B cell (primary cell): Measurements from ENCODE around the gene DDIT4. TPM values are rescaled to one million over a fixed set of nuclear protein-coding genes. Genes with fewer than 3 reads are reported as not detected.
A peak's percentile ranks its signal among the peaks of the same experiment; 100 is the strongest.

ENCODE experiments used
- ATAC-seq: fragments of 200-7000 bp; cut with Tn5 transposase; one replicate; pipeline ENCODE4 v1.10.0; 2021; ENCODE audit warnings: low read depth, mild to moderate bottlenecking, moderate number of reproducible peaks, moderate library complexity
- CTCF ChIA-PET: fragments of 350-600 bp; sonication (Branson Sonifier 250); formaldehyde crosslinking; loops from one replicate; lab custom pipeline; 2021; ENCODE audit warnings: antibody characterized with exemption, inconsistent platforms; lab: Charles Lee
- POLR2A ChIA-PET: fragments of 350-600 bp; sonication (Branson Sonifier 250); formaldehyde crosslinking; loops from one replicate; lab custom pipeline; 2021; ENCODE audit warnings: antibody characterized with exemption; lab: Charles Lee
- DNase-seq: peaks from one replicate; pipeline ENCODE4 v3.0.0; 2013
- H2AFZ ChIP-seq: 2 replicates; pipeline ENCODE4 v1.6.1; 2012; ENCODE audit warnings: mild to moderate bottlenecking, low read depth, low read length; ENCODE audit not compliant: insufficient read depth, poor library complexity, severe bottlenecking
- H3K27ac ChIP-seq, 2 donors: 1 replicate in 1 of 2; 2 replicates in 1 of 2; pipeline ENCODE4 v1.5.1; 2012 to 2013; ENCODE audit warnings: low read length in 2 of 2, mild to moderate bottlenecking in 2 of 2, moderate library complexity in 1 of 2
- H3K27me3 ChIP-seq, 4 experiments: fragments of 200-600 bp in 1 of 4; sonication (generic) in 1 of 4; replicated peaks in 1 of 4; 1 replicate in 2 of 4; 2 replicates in 2 of 4; pipeline versions ENCODE4 v1.6.1 to v1.7.0; 2013 to 2016; ENCODE audit warnings: low read length in 3 of 4, mild to moderate bottlenecking in 2 of 4, mixed read lengths in 1 of 4, moderate library complexity in 1 of 4; ENCODE audit not compliant: insufficient read depth in 4 of 4, control insufficient read depth in 3 of 4; ENCODE audit errors: control extremely low read depth in 1 of 4
- H3K36me3 ChIP-seq, 2 experiments: replicated peaks in 1 of 2; 1 replicate in 1 of 2; 2 replicates in 1 of 2; pipeline versions ENCODE4 v1.6.1 to v1.7.1; 2013; ENCODE audit warnings: low read length in 1 of 2; ENCODE audit not compliant: insufficient read depth in 2 of 2, control insufficient read depth in 1 of 2; ENCODE audit errors: control extremely low read depth in 1 of 2, extremely low read depth in 1 of 2
- H3K4me1 ChIP-seq, 2 donors: fragments of 200-600 bp in 1 of 2; sonication (generic) in 1 of 2; 1 replicate in 1 of 2; 2 replicates in 1 of 2; pipeline versions ENCODE4 v1.5.1 to v1.6.1; 2013 to 2017; ENCODE audit warnings: low read length in 2 of 2; ENCODE audit not compliant: control insufficient read depth in 2 of 2, insufficient read depth in 2 of 2
- H3K4me2 ChIP-seq: replicated peaks from 2 replicates; pipeline ENCODE3; 2012; ENCODE audit warnings: mild to moderate bottlenecking, low read depth, low read length; ENCODE audit not compliant: poor library complexity, severe bottlenecking
- H3K4me3 ChIP-seq, 5 experiments: fragments of 200-600 bp in 1 of 5; sonication (generic) in 1 of 5; 1 replicate in 3 of 5; 2 replicates in 2 of 5; pipeline versions ENCODE4 v1.5.1 to v1.7.0; 2011 to 2016; ENCODE audit warnings: low read length in 4 of 5, mild to moderate bottlenecking in 4 of 5, low read depth in 2 of 5, control low read depth in 1 of 5, moderate library complexity in 1 of 5; ENCODE audit not compliant: insufficient read depth in 1 of 5; ENCODE audit errors: control extremely low read depth in 1 of 5, extremely low read depth in 1 of 5
- H3K79me2 ChIP-seq: fragments of 200-600 bp; sonication (generic); one replicate; pipeline ENCODE4 v1.6.0; 2016; ENCODE audit warnings: low read length; ENCODE audit not compliant: control insufficient read depth, insufficient read depth
- H3K9ac ChIP-seq: fragments of 200-600 bp; sonication (generic); 2 replicates; pipeline ENCODE4 v1.6.1; 2017; ENCODE audit warnings: mild to moderate bottlenecking, low read length, moderate library complexity
- H3K9me3 ChIP-seq, 3 donors: one replicate each; pipeline versions ENCODE4 v1.6.1 to v1.7.1; 2013; ENCODE audit warnings: low read length in 2 of 3; ENCODE audit not compliant: control insufficient read depth in 2 of 3, insufficient read depth in 1 of 3; ENCODE audit errors: control extremely low read depth in 1 of 3
- H4K20me1 ChIP-seq: 2 replicates; pipeline ENCODE4 v1.6.0; 2012; ENCODE audit warnings: mild to moderate bottlenecking, low read length; ENCODE audit not compliant: insufficient read depth, control insufficient read depth, poor library complexity, severe bottlenecking
- H3K27ac Mint-ChIP-seq: one replicate; pipeline ENCODE4 v1.8.0; 2021; ENCODE audit warnings: mixed read lengths
- H3K27me3 Mint-ChIP-seq: one replicate; pipeline ENCODE4 v1.8.0; 2021; ENCODE audit warnings: mixed read lengths
- H3K4me1 Mint-ChIP-seq: one replicate; pipeline ENCODE4 v1.8.0; 2021; ENCODE audit warnings: mixed read lengths
- H3K4me3 Mint-ChIP-seq: one replicate; pipeline ENCODE4 v1.8.0; 2021; ENCODE audit warnings: mixed read lengths
- H3K9me3 Mint-ChIP-seq: one replicate; pipeline ENCODE4 v1.8.0; 2022; ENCODE audit warnings: mixed read lengths; ENCODE audit not compliant: insufficient read depth
- EZH2 ChIP-seq: IDR thresholded peaks from 2 replicates; pipeline ENCODE4 v1.6.1; 2012; ENCODE audit warnings: borderline replicate concordance, low read depth, mild to moderate bottlenecking, moderate library complexity, low read length; ENCODE audit not compliant: insufficient read depth, poor library complexity, severe bottlenecking
- WGBS: methylation state at CpG from one replicate; pipeline ENCODE4 v1.1.5; 2013; ENCODE audit warnings: missing lambda C conversion rate; ENCODE audit not compliant: insufficient coverage; 5-methylcytosine and 5-hydroxymethylcytosine counted together
- intact Hi-C: fragments of 100-400 bp; cut with micrococcal nuclease; formaldehyde crosslinking; loops from one replicate; pipeline ENCODE4 v1.10.0; 2022
- polyA plus RNA-seq: library from polyadenylated mRNA; depleted of rRNA; stranded (reverse); fragments of >200 nt; gene quantifications from 2 replicates; pipeline ENCODE4 v1.2.3, GENCODE V29; 2012
- total RNA-seq, 2 donors: library from RNA; stranded (reverse); fragments of 120-200 nt in 1 of 2; gene quantifications; 1 replicate in 1 of 2; 2 replicates in 1 of 2; pipeline versions ENCODE4 v1.2.3 to v1.2.4, GENCODE V29; 2013 to 2022
- TF ChIP-seq, protein P1 (sequence below): fragments of 200-600 bp; IDR thresholded peaks from one replicate; pipeline ENCODE4 v1.8.0; 2022; ENCODE audit warnings: antibody characterized with exemption, mild to moderate bottlenecking

The DDIT4 gene
- total and polyA plus RNA-seq, 2 donors (not counting 1 experiment from before 2014, with no cell fraction given): 102 to 110 TPM

DNA sequence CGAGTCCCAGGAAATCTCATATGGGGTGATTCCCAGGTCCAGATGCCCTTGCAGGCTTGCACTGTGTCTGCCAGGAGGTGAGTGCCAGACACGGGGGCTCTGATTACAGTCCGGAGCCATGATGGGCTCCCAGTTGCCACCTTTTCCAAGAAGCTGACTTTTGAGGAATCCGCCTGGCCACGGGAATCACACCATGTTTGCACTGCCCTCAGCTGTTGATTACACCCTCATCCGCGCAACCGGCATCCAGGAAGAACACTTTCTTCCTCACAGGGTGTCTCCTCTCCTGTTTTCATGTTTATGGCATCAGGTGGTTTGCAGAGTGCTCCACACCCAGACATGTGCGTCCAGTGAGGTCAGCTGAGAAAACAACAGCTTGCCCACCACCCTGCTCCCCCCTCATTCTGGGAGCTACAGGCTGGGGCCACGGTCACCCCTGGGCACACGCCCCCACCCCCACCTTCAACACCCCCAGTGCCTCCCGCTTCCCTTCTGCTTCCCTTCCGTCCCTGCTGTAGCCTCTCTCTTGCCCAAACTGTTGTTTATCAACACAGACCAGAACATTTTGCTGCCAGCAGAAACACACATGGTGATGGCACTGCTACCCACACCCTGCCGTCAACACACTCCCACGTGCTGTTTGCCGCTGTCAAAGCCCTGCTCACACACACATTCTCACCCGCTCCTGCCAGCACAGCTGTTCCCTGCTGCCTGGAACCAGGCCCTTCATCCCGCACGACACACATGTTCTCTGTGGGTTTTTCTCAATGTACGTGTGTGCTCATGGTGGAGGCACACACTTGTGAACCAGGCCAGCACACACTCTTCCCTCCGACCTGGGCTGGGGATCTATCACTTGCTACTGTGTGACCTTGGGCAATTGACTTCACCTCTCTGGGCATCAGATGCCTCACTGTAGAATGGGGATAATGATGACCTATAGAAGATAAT is 35.8 kb downstream of the DDIT4 start:
- Histone ChIP-seq H3K4me3 (no peak overlapping the region), H3K4me2 (no peak overlapping the region), H3K36me3 (no peaks in the 10 kb centered on the region), H3K9ac (no peak overlapping the region), H3K27me3 (peaks cover 0 to 4% (median 0%) of the 10 kb centered on the region in 4 experiments), H3K27ac (no peak overlapping the region), H3K4me1 (peaks cover 7 to 18% of the 10 kb centered on the region in 2 donors), H2AFZ (no peak overlapping the region), H4K20me1 (no peaks in the 10 kb centered on the region), H3K79me2 (no peaks in the 10 kb centered on the region), H3K9me3 (no peaks in the 10 kb centered on the region)
- ChIA-PET POLR2A (interaction anchor here (0.6 to 1.3 kb wide), 2 partner anchors 9 to 93 kb away, joined by 4 to 8 read pairs; no protein-coding TSS in a partner anchor), CTCF (interaction anchor here (0.5 to 1.3 kb wide), 4 partner anchors 9 to 931 kb away, joined by 3 read pairs; no protein-coding TSS in a partner anchor)
- intact Hi-C loops: no loop called here
- Mint-ChIP-seq H3K27me3 (no peaks in the 10 kb centered on the region), H3K4me3 (no peak overlapping the region), H3K4me1 (peaks cover 35% of the 10 kb centered on the region), H3K9me3 (no peaks in the 10 kb centered on the region), H3K27ac (peak overlapping the region; percentile 23)
- ATAC-seq: no peak
- DNase-seq: no peak
- TF ChIP-seq, protein P1, sequence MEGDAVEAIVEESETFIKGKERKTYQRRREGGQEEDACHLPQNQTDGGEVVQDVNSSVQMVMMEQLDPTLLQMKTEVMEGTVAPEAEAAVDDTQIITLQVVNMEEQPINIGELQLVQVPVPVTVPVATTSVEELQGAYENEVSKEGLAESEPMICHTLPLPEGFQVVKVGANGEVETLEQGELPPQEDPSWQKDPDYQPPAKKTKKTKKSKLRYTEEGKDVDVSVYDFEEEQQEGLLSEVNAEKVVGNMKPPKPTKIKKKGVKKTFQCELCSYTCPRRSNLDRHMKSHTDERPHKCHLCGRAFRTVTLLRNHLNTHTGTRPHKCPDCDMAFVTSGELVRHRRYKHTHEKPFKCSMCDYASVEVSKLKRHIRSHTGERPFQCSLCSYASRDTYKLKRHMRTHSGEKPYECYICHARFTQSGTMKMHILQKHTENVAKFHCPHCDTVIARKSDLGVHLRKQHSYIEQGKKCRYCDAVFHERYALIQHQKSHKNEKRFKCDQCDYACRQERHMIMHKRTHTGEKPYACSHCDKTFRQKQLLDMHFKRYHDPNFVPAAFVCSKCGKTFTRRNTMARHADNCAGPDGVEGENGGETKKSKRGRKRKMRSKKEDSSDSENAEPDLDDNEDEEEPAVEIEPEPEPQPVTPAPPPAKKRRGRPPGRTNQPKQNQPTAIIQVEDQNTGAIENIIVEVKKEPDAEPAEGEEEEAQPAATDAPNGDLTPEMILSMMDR: no peak
- no peak for TF ChIP-seq EZH2
- 78% methylated on average over 20 of the region's 21 CpGs for WGBS

DNA sequence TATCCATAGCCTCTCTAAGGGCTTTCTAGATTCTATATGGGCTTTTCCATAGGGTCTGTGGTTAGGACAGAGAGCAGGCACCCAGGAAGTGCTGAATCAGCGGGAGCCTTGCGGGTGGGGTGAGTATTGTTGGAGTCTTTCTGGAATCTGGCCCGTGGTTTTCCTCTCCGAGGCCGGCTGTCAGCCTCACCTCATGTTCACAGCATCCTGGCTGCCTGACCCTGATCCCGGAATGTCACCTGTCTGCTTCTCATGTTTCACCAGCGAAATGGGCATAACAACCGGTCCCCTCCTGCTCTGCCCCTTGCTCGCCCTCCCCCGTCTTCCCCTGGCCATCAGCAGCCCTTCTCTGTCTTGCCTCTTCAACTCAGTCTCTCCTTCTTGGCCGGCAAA is 36.5 kb downstream of the DDIT4 start:
- peaks cover 4 to 16% of the 10 kb centered on the region in 2 donors for H3K4me1 ChIP-seq
- H3K27me3 ChIP-seq: peaks cover 0 to 4% (median 0%) of the 10 kb centered on the region in 4 experiments
- no peaks in the 10 kb centered on the region for H3K9me3 Mint-ChIP-seq
- H3K79me2 ChIP-seq: no peaks in the 10 kb centered on the region
- H3K9me3 ChIP-seq: no peaks in the 10 kb centered on the region
- peaks cover 31% of the 10 kb centered on the region for H3K4me1 Mint-ChIP-seq
- H3K9ac ChIP-seq: no peak overlapping the region
- H3K36me3 ChIP-seq: no peaks in the 10 kb centered on the region
- H3K27me3 Mint-ChIP-seq: no peaks in the 10 kb centered on the region
- H3K4me3 ChIP-seq: no peak overlapping the region
- DNase-seq: no peak
- no peak overlapping the region for H3K4me3 Mint-ChIP-seq
- CTCF ChIA-PET: no interaction called here
- H4K20me1 ChIP-seq: no peaks in the 10 kb centered on the region
- no peak overlapping the region for H2AFZ ChIP-seq
- 75% methylated on average over 10 of the region's 11 CpGs for WGBS
- TF ChIP-seq, protein P1: no peak
- TF ChIP-seq EZH2: no peak
- no peak overlapping the region for H3K27ac ChIP-seq
- intact Hi-C loops: no loop called here
- no peak overlapping the region for H3K4me2 ChIP-seq
- POLR2A ChIA-PET: interaction anchor here (1.3 kb wide), 1 partner anchor 10 kb away, joined by 8 read pairs; no protein-coding TSS in a partner anchor
- no peak for ATAC-seq
- H3K27ac Mint-ChIP-seq: no peak overlapping the region
